Ovary (tissue), 3 donors: ENCODE results near the gene CHMP3.

Source experiments
- CTCF ChIP-seq, 3 donors: fragments of 450-650 bp in 2 of 3; fragments of 200-600 bp in 1 of 3; IDR thresholded peaks; one replicate each; pipeline versions ENCODE4 v1.5.1 to v1.8.0; 2016 to 2022; ENCODE audit warnings: antibody characterized with exemption in 3 of 3, mild to moderate bottlenecking in 1 of 3
- EP300 ChIP-seq: sonication (generic); formaldehyde crosslinking; IDR thresholded peaks from one replicate; pipeline ENCODE4 v1.6.1; 2017; ENCODE audit warnings: antibody characterized with exemption
- POLR2A ChIP-seq: fragments of 450-650 bp; IDR thresholded peaks from one replicate; pipeline ENCODE4 v1.6.1; 2017; ENCODE audit warnings: antibody characterized with exemption, mild to moderate bottlenecking, moderate library complexity
- donor health status: DM: no; HTN: no; CAD: no.

- TF ChIP-seq CTCF (IDR thresholded peaks at IDR 0.05) = no peak
- no peak for TF ChIP-seq EP300
- TF ChIP-seq POLR2A = no peak
Measured at GRCh38 chr2:86453836-86454235, 109.4 kb downstream of the CHMP3 start.
